ENCODE results near the gene DVL2. TPM values are rescaled to one million over a fixed set of nuclear protein-coding genes. Genes with fewer than 3 reads are reported as not detected.

DVL2 gene
- total and polyA plus RNA-seq, 2 of the 13 experiments (the other 11 are each of a cell fraction or from before 2014, with no cell fraction given) = 5.7 to 38.2 TPM

DNA sequence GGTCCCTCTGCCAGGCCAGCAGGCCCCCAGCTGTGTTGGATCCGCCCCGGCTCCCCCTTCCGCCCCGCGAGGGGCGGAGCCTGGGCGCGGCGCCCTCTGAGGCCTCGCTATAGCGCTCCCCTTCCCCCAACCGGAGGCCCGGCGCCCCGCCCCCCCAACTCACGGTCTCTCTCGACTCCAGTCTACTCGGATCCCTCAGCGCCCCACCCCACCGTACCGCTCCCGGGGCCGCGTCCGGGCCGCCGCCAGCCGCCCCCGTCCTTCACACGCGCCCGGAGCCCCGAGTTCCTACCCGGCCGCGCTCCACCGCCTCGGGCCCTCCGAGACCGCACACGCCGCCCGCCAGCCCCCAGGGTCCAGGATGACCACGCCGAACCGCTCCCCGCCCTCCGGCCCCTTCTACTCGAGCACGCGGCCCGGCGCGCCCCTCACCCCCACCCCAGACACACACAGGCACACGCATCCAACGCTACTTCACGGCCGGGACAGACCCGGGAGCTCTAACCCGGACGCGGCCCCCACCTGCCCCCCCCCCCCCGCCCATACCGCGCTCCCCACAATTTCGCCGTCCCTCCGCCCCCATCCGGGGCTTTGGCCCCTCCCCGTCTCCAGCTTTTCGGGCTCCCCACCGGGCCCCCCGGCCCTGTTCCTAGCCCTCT is 3.6 kb upstream of the DVL2 start (continued):
- TF ChIP-seq AFF4 (CRISPR knock-in tag; IDR thresholded peaks at IDR 0.05) (no peak), ZNF747 (CRISPR knock-in tag; IDR thresholded peaks at IDR 0.05; ENCODE audit: borderline replicate concordance) (no peak), FOXK1 (CRISPR knock-in tag; IDR thresholded peaks at IDR 0.05; ENCODE audit: borderline replicate concordance, low read depth) (no peak), NPAS2 (CRISPR knock-in tag; IDR thresholded peaks at IDR 0.05; ENCODE audit: borderline replicate concordance) (no peak), XBP1 (CRISPR knock-in tag; IDR thresholded peaks at IDR 0.05) (no peak), ZNF572 (CRISPR knock-in tag; IDR thresholded peaks at IDR 0.05) (no peak), LCORL (IDR thresholded peaks at IDR 0.05) (no peak), LCORL (CRISPR knock-in tag; IDR thresholded peaks at IDR 0.05) (0 out of 2 replicates have a peak, but pooled peaks have one; percentile 29), ZBTB2 (CRISPR knock-in tag; IDR thresholded peaks at IDR 0.05; ENCODE audit: low read depth) (no peak), ZBTB21 (CRISPR knock-in tag; IDR thresholded peaks at IDR 0.05) (no peak), KLF12 (CRISPR knock-in tag; IDR thresholded peaks at IDR 0.05; ENCODE audit: borderline replicate concordance) (0 out of 2 replicates have a peak, but pooled peaks have one; percentile 36)
- TF ChIP-seq, protein P1, sequence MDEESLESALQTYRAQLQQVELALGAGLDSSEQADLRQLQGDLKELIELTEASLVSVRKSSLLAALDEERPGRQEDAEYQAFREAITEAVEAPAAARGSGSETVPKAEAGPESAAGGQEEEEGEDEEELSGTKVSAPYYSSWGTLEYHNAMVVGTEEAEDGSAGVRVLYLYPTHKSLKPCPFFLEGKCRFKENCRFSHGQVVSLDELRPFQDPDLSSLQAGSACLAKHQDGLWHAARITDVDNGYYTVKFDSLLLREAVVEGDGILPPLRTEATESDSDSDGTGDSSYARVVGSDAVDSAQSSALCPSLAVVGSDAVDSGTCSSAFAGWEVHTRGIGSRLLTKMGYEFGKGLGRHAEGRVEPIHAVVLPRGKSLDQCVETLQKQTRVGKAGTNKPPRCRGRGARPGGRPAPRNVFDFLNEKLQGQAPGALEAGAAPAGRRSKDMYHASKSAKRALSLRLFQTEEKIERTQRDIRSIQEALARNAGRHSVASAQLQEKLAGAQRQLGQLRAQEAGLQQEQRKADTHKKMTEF (CRISPR knock-in tag; IDR thresholded peaks at IDR 0.05) = peak; percentile 36; the same call in 1 of the 2 replicates
- TF ChIP-seq, protein P2, sequence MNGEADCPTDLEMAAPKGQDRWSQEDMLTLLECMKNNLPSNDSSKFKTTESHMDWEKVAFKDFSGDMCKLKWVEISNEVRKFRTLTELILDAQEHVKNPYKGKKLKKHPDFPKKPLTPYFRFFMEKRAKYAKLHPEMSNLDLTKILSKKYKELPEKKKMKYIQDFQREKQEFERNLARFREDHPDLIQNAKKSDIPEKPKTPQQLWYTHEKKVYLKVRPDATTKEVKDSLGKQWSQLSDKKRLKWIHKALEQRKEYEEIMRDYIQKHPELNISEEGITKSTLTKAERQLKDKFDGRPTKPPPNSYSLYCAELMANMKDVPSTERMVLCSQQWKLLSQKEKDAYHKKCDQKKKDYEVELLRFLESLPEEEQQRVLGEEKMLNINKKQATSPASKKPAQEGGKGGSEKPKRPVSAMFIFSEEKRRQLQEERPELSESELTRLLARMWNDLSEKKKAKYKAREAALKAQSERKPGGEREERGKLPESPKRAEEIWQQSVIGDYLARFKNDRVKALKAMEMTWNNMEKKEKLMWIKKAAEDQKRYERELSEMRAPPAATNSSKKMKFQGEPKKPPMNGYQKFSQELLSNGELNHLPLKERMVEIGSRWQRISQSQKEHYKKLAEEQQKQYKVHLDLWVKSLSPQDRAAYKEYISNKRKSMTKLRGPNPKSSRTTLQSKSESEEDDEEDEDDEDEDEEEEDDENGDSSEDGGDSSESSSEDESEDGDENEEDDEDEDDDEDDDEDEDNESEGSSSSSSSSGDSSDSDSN (CRISPR knock-in tag; IDR thresholded peaks at IDR 0.05) = peak; percentile 49; the same call in 1 of the 2 replicates
- TF ChIP-seq, protein P3, sequence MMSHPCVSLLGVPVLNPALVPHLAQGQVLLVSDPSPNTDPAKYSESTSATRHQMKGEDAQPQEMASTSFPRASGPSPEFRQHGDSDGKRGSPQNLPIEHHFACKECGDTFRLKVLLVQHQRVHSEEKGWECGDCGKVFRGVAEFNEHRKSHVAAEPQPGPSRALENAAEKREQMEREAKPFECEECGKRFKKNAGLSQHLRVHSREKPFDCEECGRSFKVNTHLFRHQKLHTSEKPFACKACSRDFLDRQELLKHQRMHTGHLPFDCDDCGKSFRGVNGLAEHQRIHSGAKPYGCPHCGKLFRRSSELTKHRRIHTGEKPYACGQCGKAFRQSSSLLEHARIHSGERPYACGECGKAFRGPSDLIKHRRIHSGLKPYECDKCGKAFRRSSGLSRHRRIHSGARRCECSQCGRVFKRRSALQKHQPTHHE (CRISPR knock-in tag; IDR thresholded peaks at IDR 0.05; ENCODE audit: borderline replicate concordance) = no peak

Data from HepG2 (cell line).